ENCODE data around the gene ATP6V0E2.
A peak's percentile ranks its signal among the peaks of the same experiment; 100 is the strongest.

Gene ATP6V0E2

DNA sequence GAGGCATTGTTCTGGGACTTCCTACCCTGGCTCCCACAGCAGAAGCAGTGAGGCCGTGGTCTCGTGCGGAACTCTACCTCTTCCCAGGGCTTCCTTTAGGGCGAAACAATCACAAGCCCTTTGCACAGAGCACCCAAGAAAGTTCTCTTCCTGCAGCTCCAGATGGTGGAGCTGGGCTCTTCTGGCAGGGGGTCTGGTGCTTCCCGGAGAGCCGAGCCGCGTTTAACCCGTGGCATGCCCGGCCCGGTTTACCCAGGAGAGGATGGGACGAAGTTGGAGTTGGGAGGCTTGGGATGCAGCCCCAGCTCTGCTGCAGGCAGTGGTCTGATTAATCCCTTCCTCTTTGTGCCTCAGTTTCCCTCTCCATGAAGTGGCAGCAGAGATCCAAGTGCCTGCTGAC is 9.0 kb upstream of the ATP6V0E2 start:
- no peak for DNase-seq

GRCh38 chr7:149865437-149865836 is 8.3 kb upstream of the ATP6V0E2 start:
- peak; percentile 39 to 66 for DNase-seq

DNA sequence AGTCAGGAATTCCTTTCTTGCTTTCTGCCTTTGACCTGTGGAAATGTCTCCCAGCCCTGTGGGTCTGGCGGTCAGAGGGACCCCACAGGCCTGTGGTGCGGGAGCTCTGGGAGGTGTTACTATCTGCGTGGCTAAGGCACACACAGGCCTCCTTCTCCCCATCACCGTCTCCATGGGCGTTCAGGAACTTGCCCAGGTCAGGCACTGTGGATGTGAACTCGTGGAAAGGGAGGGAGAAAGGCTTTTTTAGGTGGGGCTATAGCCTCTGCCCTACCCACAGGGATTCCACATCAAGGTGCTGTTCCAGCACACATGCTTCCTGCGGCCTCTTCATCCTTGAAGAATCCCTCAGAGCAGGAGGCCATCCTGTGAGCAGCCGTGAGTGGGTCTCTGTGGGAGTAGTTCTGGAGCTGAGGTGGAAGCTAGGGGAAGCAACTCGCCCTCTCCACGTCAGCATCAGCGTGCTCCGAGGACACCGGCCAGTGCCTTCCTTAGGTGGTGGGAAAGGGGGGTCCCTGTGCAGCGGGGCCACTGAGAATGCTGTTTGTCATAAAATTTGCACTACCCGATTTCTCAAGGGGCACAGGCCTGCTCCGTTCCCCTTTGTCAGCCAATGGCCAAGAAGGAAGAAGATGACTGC is 7.5 kb upstream of the ATP6V0E2 start:
- DNase-seq: no peak

GRCh38 chr7:149866779-149867447 is 6.9 kb upstream of the ATP6V0E2 start:
- DNase-seq: no peak

- no peak for DNase-seq
These were observed 5.8 kb upstream of the ATP6V0E2 start for GRCh38 chr7:149867762-149868622.

DNA sequence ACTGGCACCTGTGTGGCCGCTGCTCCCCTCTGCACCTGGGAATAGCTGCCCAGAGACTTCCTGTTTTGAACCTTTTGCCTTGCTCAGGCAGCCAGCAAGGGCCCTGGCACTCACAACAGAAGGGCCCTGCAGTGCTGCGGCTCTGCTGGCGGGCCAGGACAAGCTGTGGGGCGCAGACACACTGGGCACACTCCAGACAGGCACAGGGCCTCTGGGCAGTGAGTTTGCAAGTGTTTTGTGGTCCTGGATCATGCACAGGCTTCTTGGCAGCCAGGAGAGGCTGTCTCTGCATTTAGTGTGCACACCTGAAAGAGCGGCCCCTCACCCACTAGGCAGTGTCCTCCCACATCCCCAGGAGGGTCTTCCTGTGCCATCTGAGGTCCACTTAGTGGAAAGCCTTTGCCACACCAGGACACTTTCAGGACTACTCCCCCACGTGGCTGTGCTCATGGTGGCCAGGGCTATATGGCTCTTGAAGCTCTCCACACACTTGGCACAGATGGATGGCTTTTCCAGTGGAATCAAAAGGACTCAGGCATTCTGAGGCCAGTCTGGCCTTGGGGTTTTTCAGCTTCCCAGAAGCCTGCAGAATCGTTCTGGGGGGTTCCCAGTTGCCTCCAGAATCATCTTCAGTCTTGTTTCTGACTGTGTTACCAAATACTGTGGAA is 5.0 kb upstream of the ATP6V0E2 start:
- DNase-seq: no peak

DNA sequence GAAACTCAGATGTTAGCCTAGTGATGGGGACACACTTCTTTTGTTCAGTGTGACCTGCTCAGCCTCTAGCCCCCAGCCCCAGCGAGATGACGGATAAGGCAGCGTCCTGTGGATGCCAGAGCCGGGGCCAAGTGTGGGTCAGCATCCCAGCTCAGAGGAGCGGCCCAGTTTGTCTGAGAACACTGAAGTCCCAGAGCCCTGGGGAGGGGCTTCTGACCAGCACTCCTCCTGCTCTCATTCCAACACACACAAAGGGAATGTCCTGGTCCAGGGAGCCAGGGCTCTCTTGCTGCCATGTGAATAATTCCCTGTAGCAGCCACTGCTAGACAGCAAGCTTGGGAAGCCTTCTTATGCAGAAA is 4.5 kb upstream of the ATP6V0E2 start:
- no peak for DNase-seq

GRCh38 chr7:149869867-149870266 is 3.9 kb upstream of the ATP6V0E2 start:
- DNase-seq: peak; percentile 38 to 77

DNA sequence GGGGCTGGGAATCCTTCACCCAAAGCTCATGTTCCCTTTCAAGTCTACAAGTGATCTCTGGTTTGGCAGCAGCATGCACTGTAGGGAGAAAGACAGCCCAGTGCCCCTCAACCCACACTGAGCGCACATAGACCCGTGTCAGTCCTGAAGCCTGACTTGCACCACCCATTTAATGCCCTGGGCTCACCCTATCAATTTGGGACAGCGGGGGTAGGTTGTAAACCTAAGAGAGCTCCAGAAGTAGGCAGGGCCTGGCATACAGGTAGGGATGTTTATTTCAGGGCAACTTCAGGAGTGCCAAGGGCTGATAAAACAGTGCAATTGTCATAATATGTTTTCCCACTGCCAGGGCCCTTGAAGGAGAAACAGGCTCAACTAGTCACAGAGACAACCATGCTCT is 3.5 kb upstream of the ATP6V0E2 start:
- DNase-seq: no peak

DNA sequence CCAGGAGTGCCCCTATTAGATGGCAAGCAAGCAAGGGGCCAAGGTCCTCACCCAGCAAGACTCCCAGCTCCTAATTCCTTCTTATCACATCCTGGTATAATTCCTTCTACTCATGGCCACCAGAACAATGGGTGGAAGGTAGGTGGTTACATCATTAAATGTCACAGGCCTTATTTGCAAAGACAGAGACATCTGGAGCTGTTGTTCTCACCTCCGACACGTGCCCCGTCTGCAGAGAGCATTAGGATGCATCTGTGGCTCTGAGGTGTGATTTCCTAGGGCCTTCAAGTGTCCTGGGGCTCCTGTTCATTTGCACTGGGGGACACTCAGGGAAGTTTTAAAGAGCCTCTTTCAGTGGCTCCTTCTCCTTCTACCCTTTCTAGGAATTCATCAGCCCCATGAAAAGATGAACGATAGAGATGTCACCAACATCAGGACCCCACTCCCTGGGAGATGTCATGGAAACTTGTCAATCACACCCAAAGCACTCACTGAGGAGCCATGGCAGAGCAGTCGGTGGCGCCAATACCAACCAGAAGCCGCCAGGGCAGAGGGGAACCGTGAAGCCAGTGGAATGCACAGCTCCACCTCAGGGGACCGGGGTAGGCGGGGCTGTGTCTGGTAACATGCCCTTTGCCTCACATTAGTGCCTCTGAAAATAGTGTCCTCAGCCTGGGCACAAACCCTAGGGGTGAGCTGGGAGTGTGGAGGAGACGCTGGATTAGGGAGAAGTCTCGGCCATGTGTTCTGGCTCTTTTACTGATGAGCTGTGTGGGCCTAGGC is 2.9 kb upstream of the ATP6V0E2 start:
- DNase-seq: no peak

DNA sequence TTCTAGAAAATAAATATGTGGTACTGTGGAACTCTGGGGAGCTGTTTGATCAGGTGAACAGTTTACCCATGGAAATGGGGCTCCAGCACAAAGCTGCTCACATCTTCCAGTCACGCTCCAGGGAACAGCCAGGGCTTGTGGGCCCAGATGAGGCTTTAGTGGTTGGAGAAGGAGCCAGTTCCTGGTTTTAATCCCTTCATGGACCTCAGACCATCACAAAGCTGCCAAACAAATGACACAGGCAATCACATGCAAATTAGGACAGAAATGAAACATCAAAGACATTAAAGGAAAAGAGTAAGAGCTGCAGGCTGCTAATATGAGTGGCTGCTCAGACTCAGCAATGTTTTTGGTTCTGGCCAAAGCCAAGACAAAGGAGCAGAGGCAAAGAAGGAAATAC is 2.2 kb upstream of the ATP6V0E2 start:
- DNase-seq: no peak

GRCh38 chr7:149872419-149873073 is 1.2 kb upstream of the ATP6V0E2 start:
- peak in 1 of 2 donors; percentile 53 for DNase-seq

DNA sequence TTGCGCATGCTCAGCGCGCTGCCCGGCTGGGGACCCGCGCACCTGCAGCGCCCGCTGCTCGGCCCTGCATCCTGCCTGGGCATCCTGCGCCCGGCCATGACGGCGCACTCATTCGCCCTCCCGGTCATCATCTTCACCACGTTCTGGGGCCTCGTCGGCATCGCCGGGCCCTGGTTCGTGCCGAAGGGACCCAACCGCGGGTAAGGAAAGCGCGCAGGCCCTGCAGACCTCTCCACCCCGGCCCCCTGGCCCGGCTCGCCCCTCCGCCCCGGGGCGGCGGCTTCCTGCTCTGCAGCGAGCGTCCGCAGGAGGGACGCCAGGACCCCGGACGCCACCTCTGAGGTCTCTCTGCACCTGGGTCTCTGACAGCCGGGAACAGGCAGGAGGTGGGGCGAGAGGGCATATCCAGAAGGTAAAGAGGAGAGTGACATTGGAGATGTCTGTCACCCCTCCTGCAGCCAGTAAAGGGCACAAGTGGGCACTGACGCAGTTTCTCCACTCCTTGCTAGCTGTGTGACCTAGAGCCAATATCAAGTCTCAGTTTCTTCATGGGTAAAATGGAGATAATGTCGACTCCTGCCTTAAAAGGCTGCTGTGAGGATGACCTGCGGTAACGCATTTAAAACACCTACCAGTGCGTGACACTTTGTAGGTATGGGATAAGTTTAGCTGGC is 338 bp downstream of the ATP6V0E2 start:
- DNase-seq: no peak

DNA sequence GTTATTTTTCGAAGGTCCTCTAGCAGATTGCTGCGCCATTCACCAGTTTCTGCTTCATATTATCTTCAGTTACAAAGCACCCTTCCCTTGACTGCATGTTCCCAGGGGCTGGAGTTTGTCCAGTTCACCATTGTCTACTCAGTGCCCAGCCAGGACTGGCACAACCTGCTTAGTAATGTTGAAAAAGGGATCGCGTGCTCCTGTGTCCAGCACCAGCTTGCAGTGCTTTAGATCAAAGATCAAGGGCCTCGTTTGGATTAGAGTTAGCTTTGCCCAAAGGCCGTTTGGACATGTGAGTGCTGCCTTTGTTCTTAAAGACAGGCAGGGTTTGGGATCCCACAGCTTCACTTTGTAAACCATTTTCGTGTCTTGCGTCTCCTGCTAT is 867 bp downstream of the ATP6V0E2 start:
- DNase-seq: no peak

DNA sequence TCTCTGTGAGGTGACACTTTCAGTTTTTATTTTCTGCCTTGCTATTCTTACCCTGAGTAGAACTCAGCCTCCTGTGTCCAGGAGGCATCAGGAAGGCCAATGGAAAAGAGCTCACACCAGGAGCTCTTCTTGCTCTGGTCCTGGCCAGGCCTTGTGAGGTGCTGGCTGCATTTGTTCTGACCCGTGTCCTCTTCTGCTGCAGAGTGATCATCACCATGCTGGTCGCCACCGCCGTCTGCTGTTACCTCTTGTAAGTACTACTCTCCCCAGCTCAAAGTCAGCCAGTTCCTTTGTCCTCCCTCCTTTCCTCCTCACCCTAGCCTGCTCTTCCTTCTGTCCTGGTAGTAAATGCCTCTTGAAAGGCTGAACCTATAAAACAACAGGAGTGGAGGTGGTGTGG is 1.6 kb downstream of the ATP6V0E2 start:
- DNase-seq: no peak

DNA sequence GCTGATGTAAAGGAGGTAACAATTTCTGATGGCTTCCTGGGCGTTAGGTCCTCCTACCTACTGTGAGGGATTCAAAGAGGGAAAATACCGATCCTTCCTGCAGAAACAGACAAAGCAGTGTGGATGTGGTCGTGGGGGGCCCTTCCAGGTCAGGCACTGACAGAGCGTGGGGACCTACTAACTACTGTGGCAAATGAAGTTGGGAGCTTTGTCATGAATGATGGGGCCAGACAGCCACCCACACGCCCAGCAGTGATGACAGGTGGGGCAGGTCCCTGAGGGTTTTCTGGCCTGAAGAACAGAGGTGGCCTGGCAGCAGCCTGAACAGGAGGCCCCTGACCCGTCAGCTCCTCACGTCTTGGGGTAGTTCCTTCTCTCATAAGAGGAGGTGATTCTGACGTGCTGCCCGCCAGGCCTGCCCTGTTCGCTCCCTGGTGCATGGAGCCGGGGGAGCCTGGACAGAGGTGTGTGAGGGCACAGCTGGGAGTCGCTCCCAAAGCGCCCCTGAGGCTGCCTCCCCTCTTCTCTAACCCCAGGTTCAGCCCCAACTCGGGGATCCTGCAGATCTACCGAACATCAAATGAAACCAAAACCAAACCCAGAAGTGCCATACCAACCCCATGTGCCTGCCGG is 4.2 kb downstream of the ATP6V0E2 start:
- no peak for DNase-seq

- no peak for DNase-seq
These were observed 4.8 kb downstream of the ATP6V0E2 start for GRCh38 chr7:149878523-149878921.

- DNase-seq: no peak
These were observed 5.5 kb downstream of the ATP6V0E2 start for GRCh38 chr7:149879271-149879743.

DNA sequence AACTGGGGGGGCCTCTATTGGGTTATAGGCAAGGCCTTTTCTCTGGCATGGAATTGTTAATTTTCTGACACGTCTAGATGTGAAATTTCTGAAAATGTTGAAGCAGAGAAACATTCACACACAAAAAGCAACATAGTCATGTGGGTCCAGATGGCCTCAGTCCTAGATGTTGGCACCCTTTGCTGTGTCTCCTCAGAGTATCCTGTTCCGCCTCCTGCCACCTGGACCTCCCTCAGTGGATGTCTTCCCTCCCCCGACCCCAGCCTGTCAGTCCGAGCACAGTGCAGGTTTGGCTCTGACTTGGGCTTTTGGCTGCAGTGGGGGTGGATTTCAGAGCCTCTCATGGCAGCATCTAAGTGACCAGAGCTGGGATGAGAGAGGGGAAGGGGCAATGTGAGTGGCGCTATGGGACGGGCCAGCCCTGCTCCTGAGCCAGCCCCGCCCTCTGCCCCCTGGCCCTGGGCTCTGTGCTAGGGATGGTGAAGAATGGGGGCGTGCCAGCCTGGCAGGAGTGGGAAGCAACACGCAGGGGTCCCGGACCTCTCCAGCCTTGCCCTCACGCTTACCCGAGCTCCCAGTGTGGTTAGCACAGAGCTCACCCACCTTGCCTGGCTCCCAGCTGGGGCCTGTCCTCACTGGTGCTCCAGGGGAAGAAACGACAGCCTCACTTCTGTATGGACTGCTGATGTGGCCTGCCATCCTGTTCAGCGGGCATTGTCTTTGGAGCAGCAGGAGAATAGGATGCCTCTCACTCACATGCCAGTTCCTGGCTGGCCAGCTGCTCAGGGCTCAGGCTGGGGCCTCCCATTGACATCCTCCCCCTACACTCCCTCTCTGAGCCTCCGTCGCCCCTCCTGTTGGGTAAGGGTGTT is 6.2 kb downstream of the ATP6V0E2 start:
- no peak for DNase-seq
